MM.1S (cell line): ENCODE measurements around the gene GSG1L.

Experiments used
- EZH2 ChIP-seq: fragments of 300-600 bp; sonication (generic); optimal IDR thresholded peaks from 2 replicates; pipeline ENCODE3; 2017; ENCODE audit warnings: low read depth, mild to moderate bottlenecking, antibody characterized with exemption, low read length, mixed read lengths
- EZH2phosphoT487 ChIP-seq: fragments of 300-600 bp; sonication (generic); IDR thresholded peaks from 2 replicates; pipeline ENCODE4 v1.6.1; 2018; ENCODE audit warnings: antibody characterized with exemption, low read length
- TF ChIP-seq, protein P1 (sequence below): fragments of 300-600 bp; sonication (generic); IDR thresholded peaks from 2 replicates; pipeline ENCODE4 v1.5.1; 2016; ENCODE audit warnings: antibody characterized with exemption, low read length, mixed read lengths

DNA sequence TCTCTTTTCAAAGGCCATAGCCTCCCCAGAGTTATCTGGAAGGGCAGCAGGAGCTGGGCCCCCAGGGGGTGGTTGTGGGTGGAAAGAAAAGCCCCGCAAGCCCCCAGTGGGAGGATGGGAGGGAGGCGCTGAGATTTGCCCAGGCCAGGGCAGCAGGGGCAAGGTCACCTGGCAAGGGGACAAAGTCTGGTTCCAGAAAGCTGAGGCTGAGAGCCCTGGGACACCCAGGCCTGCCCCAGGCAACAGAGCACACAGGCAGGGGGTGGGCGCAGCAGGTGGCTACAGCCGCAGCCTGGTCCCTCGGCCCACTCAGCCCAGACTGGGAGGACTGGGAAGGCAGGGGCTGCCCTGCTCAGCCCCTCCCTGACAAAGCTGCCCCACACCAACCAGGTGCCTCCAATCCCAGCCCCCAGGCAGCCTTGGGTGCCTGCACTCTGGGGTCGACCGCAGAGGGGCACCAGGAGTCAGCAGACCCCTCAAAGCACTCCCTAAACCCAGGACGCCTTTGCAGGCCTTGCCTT is 23.7 kb upstream of the GSG1L start:
- TF ChIP-seq EZH2 (no peak), EZH2phosphoT487 (no peak)
- TF ChIP-seq, protein P1, sequence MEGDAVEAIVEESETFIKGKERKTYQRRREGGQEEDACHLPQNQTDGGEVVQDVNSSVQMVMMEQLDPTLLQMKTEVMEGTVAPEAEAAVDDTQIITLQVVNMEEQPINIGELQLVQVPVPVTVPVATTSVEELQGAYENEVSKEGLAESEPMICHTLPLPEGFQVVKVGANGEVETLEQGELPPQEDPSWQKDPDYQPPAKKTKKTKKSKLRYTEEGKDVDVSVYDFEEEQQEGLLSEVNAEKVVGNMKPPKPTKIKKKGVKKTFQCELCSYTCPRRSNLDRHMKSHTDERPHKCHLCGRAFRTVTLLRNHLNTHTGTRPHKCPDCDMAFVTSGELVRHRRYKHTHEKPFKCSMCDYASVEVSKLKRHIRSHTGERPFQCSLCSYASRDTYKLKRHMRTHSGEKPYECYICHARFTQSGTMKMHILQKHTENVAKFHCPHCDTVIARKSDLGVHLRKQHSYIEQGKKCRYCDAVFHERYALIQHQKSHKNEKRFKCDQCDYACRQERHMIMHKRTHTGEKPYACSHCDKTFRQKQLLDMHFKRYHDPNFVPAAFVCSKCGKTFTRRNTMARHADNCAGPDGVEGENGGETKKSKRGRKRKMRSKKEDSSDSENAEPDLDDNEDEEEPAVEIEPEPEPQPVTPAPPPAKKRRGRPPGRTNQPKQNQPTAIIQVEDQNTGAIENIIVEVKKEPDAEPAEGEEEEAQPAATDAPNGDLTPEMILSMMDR, result no peak
